HG03565 (cell line): Measurements from ENCODE around the gene TXNL4A.
"Not testable (repeated sequence)": the region's sequence is repeated elsewhere in the genome, so short reads cannot be mapped to it uniquely, and the experiment has no call there.

Experiments used
- ATAC-seq: cut with Tn5 transposase; IDR thresholded peaks from one replicate; pipeline ENCODE4 v1.9.1; 2021; ENCODE audit warnings: mild to moderate bottlenecking, moderate library complexity; ENCODE audit not compliant: unreplicated experiment

TXNL4A gene, protein sequence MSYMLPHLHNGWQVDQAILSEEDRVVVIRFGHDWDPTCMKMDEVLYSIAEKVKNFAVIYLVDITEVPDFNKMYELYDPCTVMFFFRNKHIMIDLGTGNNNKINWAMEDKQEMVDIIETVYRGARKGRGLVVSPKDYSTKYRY

GRCh38 chr18:79988451-79989194, at the start of gene TXNL4A:
Gene TXNL4A, minus strand, starts transcription at chr18:79988563. Its CDS starts 171 bp downstream, at chr18:79988392.
- peak; percentile 92 for ATAC-seq

- ATAC-seq, result no peak
Observed at GRCh38 chr18:80037300-80037699, 48.9 kb upstream of the TXNL4A start.

- no peak for ATAC-seq
Observed at GRCh38 chr18:80035997-80036396, 47.6 kb upstream of the TXNL4A start.

DNA sequence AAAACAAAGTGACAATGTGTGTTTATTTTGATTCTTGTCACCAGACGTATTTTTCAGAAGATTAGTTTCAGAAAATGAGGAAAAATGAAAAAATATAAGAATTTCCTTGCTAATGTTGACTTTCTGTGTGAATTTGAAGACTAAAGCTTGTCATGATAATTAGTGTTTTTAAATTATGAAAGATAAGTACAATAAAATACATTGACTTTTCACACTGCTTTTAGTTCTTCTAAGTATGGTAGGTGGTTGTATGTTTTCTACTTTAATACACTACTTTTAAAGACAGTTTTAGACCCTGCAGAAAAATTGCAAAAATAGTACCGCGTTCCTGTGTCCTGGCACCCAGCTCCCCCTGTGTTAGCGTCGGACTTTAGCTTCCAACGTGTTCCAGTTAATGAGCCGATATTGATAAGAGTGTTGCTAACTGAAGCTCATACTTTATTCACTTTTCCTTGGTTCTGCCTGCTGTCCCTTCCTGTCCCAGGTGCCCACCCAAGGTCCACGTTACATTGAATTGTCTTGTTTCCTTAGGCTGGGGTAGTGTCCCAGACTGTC, 46.6 kb upstream of the TXNL4A start:
- no peak for ATAC-seq

- peak; percentile 69 for ATAC-seq
Observed at GRCh38 chr18:80034068-80034851, 45.9 kb upstream of the TXNL4A start, which contains the start of gene RBFA. Gene RBFA, plus strand, starts transcription at chr18:80034434. Its CDS starts 62 bp downstream, at chr18:80034496.

DNA sequence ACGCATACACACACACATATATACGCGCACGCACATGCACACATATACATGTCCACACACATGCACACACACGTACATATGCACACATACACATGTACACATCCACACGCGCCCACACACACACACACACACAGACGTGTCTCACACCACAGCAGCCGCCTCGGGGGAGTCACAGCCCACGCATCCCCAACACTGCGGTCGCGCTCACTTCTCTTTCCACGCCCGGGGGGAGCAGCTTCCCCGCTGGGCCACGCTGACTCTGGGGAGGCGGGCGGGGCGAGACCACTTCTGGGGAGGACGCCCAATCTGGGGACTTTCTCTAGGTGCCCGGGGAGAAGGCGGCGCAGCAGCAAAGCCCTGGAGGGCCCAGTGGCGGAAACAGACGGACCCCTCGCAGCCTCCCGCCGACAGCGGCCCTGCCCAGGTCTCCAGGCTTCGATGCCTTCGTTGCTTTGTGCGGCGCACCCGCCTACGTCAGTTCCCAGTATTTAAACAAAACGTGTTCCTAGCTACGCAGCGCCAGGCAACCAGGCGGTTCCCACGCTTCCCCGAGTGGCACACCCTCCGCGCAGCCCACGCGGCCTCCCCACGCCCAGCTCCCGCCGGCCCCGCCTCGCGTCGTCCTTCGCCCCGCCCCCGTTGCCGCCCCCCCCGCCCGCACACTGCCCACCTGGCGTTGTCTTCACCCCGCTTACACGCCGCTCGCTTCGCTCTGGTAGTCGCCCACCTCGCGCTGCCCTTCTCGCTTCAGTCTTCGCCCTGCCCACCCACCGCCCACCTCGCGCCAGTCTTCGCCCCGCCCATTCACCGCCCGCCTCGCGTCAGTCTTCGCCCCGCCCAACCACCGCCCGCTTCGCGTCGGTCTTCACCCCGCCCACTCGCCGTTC, 45.1 kb upstream of the TXNL4A start:
- ATAC-seq, result peak; percentile 33

DNA sequence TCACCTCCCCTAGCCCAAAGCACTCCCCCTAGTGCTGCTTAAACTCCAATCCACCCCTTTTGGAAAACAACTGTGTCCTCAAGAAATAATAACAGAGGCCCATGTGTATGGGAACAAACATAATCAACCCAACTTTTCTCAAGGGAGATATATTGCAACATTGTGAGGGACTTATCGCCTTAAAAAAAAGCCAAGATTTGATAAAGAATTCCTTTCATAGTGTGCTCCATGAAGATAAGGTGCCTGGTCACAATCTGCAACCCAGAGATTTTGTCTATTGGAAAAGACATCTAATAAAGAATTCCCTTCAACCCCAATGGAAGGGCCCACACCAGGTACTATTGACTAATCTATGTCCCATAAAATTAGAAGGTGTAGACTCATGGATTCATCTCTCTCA, 41.3 kb upstream of the TXNL4A start:
- ATAC-seq, result no peak

- not testable (repeated sequence) for ATAC-seq
Observed at GRCh38 chr18:80027719-80028118, 39.4 kb upstream of the TXNL4A start.

DNA sequence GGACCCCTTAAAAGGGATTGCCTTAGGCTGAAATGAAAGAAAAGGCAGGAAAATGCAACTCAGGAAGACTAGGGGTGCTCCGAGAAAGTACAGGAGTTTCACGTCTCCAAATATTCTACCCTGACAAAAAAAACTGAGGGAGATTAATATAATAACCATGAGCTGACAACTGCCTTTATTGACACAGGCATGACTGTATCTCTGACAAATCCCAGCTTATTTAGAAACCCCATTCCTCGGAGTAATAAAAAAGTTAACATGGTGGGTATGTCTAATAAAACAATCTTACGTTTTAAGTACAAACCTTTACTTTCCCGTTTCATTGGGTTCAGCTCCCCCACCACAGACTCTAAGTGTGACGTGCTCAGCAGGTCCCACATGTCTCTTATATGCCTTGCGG, 38.0 kb upstream of the TXNL4A start:
- no peak for ATAC-seq

DNA sequence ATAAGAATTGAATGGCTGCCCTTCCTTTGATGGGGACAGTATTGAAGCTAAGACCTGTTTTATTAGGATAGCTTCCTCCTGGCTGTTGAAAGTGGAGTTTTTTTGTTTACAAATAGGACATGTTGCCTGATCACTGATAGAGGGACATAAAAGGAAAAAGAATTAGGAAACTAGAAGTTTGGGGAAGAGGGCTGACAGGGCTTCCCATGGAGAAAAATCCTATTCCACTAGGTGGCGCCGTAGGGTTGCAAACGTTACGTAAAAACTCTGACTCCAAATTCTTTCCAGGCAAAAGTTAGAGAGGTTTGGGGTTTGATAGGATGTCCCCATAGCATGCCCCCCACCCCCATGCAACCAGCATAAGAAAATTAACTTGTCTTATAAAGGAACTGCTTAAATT, 34.8 kb upstream of the TXNL4A start:
- ATAC-seq, result no peak

DNA sequence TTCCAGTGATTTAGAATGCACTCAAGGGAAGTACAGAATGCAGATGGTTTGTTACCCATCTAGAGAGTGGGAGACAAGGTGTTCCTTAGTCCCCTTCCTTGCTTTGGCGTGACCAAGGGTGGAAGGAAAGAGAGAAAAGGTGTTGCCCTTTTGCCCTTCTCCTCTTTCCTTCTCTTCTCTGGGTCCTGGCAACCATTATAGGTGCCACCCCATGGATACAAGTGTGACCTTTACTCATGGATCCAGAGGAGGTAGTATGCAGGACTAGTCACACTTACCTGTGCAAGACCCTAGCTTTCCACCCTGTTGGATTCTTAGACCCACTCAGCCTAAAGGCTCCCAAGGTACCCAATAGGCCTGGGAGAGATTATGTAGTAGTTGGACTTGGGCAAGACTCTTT, 34.2 kb upstream of the TXNL4A start:
- ATAC-seq, result no peak

GRCh38 chr18:80012714-80013113, 24.4 kb upstream of the TXNL4A start:
- no peak for ATAC-seq

GRCh38 chr18:80011496-80012137, 23.3 kb upstream of the TXNL4A start:
- not testable (repeated sequence) for ATAC-seq

DNA sequence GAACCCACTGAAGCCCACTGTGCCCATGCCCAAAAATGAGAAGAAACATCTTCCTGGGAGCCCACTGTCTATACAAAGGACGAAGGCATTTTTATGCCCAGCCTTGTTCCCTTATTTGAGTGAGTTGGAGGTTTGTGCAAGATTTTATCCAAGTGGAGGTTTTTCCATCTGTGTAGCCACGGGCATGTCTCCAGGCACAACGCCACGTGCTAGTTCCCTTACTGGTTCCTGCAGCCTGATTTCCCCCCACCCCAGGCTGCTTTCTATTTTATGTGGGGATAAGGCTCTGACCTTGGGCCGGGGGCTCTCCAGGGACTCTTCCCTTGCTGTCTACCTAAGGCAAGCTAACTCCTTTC, 22.2 kb upstream of the TXNL4A start:
- no peak for ATAC-seq

DNA sequence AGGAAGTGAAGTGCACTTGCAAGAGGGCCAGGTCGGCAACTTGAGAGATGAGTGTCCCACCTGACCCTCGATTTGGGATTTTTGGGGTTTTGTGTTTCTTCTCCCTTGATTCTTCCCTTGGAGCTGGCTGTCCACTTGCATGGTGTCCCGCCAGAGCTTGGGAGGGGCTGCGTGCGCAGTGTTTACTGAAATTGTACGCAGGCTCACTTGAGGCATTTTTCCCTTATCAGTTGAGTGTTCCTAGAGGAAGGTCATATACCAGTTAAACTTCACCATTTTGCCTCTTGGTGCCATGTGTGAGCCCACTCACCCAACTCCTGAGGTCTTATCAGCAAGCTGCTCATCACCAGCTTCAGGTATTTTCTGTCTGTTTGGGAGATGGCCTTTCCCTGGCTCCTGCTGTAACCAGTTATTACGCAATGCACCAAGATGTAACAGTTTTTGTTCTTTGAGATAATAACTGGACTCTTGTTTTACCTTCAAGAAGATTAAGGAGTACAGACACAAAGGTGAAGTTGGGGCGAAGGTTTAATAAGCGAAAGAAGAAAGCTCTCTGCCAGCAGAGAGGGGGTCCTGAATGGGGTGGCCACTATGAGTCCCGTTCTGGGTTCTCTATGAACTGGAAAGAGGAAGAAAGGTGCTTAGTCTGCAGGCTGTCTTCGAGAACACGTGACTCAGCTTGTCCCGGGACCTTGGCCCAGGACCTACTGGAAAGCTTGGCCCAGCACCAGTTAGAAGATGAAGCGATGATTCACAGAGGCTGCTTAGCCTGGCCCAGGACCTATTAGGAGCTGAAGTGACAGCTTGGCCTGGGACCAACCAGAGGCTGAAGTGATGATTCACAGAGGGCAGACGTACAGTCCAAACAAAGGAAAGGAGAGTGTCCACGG, 21.5 kb upstream of the TXNL4A start:
- ATAC-seq, result no peak

GRCh38 chr18:80006724-80007123, 18.4 kb upstream of the TXNL4A start:
- ATAC-seq, result no peak

DNA sequence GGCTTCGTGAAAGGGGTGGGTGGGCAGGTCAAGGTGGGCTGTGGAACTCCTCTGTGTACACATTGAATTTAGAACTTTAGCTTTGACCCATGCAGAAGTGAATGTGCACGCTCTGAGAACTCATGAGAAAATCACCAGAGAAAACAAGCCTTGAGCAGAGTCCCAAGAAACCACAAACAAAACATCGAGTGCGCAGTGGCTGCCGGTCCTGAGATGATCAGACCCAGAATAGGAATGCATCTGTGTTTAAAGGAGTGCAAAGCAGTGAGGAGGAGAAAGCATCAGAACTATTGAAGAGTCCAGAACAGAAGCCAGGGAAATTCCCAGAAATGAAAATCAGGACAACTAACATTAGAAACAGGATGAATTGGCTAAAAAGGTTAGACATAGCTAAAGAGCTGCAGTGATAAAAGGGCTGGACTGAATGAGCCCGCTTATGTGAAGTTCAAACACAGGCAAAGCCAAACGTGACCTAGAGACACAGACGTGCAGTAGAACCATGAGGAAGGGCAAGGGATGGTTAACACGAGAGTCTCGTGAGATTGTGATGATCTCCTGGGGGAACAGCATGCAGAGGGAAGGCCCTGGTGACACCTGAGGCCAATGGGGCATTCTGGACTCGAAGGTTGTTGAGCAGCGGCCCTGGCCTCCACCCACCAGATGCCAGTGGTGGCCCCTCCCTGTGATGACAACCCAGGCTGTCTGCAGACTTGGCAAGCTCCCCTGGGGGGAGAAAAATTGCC, 16.4 kb upstream of the TXNL4A start:
- ATAC-seq, result no peak

DNA sequence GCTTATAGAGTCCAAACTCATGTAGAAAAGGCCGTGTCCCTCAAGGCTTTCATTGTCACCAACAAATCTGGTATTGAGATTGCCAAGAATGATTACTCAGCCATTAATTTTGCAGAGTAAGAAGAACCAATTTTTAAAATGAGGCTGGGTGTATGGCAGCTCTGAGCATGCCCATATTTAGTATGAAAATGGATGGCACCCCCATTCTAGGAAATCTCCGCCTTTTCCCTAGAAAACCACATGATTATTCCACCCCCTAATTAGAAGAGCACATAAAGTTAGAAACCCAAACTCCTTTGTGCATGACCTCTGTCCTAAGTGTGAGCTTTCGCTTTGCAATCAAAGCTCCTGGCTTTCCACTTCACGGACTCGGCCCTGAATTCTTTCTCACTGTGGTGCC, 14.1 kb upstream of the TXNL4A start:
- ATAC-seq, result no peak
